HG03571 (cell line): ENCODE measurements around the gene CBLC.

Experiments used
- ATAC-seq: cut with Tn5 transposase; IDR thresholded peaks from one replicate; pipeline ENCODE4 v1.9.1; 2021; ENCODE audit not compliant: unreplicated experiment

The CBLC gene

DNA sequence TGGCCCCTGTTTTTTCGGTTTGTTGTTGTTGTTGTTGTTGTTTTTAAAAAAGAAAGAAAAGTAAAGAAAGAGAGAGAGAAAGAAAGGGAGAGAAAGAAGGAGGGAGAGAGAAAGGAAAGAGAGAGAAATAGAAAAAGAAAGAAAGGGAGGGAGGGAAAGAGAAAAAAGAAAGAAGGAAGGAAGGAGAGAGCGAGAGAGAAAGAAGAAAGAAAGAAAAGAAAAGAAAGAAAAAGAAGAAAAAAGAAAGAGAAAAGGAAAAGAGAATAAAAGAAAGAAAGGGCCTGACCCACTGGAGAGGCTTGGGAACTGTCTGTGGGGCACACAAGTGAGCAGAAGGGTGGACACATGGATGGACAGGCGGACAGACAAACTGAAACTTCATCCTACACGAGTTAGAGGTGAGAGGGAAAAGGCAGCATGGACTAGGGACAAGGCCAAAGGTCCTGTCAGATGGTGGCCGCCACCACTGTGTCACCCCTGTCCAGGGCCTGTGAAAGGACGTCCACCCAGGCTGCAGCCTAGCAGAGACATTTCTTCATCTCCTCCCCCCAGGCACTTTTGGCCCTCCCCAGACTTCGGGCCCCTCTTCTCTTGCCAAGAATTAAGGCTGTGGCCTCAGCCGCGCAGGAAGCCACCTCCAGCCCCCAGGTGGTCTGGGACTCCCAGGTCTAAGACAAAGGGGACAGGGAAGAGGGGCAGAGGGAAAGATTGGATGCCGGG lies 22.1 kb downstream of the CBLC start:
- no peak for ATAC-seq

DNA sequence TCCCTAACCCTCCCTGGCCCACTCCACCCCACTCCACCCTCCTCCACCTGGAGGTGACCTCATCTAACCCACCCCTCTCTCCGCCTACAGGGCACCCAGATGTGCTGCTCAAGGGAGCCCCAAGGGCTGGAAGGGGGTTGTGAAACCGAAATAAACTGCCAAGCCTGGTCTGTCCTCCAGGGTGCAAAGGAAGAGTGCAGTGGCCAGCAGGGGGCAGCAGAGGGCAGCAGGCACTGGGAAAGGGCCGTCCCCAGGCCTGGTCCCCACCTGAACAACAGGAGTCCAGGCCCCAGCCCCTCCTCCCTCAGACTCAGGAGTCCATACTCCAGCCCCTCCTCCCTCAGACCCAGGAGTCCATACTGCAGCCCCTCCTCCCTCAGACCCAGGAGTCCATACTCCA lies 22.8 kb downstream of the CBLC start:
- ATAC-seq, result no peak

DNA sequence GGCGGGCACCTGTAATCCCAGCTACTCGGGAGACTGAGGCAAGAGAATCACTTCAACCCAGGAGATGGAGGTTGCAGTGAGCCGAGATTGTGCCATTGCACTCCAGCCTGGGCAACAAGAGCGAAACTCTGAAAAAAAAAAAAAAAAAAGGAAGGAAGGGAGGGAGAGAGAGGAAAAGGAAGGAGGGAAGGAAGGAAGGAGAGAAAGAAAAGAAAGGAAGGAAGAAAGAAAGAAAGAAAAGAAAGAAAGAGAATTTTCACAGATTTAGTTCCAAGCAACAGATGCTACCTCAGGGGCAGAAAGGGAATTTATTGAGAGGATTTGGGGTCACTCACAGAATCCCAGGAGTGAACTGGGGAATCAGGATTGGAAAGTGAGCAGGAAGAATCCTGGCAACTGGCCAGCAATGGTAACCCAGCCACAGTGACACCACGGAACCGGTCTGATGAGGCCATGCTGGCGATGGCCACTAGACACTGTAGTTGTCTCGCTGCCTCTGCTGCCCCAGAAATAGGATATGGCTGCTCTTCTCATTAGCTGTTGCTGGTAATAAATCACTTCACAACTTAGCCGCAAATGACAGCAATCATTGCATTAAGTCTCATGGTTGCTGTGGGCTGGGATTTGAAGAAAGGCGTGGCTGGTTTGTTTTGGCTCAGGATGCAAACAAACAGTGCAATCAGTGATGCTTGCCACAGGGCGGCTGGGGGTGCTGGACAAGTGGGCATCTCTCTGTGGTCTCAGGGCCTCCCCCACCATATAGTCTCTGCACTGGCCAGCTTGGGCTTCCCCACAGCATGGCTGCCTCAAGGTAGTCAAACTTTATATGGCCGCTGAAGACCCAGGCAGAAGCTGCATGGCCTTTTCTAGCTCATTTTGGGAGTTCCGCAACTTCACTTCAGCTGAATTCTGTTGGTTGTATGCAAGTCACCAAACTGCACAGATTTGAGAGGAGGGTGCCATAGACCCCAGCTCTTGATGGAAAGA lies 26.0 kb downstream of the CBLC start:
- no peak for ATAC-seq

DNA sequence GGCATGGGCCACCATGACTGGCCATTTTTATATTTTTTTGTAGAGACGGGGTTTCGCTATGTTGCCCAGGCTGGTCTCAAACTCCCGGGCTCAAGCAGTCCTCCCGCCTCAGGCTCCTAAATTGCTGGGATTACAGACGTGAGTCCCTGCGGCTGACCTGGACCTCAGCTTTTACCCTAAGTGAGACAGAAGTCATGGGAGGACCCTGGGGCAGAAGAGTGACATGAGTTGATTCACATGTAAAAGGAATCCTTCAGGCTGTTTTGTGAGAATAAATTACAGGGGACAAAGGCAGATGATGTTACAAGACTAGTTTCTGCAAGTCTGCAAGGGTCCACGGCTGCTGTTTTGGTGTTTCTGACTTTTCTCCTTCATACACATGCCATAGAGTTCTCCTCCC lies 28.6 kb downstream of the CBLC start:
- ATAC-seq, result no peak

DNA sequence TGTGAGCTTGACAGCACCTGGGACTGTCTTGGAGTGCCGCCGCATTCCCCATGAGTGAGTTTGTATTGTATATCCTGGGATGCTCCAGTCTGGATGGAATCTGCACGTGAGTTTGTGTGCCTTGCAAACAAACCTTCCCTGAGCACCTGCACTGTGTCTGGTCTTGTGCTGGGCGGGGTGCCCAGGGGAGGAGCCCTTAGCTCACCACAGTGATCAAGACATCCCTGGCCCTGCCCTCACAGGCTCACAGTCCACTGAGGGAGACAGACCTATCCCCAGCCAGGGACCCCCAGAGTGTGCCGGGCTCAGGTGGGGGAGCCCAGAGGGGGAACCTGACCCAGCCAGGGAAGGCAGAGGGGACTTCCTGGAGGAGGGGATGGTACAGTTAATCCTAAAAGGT lies 29.5 kb downstream of the CBLC start:
- ATAC-seq, result no peak

DNA sequence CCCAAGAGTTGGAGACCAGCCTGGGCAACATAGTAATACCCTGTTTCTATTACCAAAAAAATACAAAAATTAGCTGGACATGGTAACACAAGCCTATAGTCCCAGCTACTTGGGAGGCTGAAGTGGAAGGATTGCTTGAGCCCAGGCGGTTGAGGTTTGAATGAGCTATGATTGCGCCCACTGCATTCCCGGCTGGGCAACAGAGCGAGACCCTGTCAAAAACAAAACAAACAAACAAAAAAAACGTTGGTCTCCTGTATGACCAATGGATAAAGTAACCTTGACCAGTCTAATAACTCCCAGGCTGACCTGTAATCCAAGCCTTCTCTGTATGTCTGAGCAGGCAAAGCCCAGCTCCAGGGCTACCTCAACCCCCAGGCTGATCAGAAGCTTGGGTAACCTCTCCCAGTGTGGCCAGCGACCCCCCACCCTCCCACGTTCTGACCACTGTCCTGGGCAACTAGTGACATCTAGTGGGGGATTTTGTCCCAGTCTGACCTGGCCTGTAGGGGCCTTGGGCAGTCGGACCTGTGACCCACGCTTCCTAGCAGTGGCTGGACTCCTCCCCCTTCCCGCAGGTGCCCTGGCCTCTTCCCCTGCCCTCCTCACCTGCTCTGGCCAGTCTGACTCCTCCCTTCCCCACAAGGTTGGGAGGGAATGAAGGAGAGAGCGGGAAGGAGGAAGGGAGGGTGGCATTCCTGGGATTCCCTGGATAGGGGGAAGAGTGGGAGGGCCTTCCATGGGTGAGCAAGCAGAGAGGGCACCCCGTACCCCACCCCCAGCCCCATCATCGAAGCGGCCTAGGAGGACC lies 30.2 kb downstream of the CBLC start:
- ATAC-seq, result no peak

DNA sequence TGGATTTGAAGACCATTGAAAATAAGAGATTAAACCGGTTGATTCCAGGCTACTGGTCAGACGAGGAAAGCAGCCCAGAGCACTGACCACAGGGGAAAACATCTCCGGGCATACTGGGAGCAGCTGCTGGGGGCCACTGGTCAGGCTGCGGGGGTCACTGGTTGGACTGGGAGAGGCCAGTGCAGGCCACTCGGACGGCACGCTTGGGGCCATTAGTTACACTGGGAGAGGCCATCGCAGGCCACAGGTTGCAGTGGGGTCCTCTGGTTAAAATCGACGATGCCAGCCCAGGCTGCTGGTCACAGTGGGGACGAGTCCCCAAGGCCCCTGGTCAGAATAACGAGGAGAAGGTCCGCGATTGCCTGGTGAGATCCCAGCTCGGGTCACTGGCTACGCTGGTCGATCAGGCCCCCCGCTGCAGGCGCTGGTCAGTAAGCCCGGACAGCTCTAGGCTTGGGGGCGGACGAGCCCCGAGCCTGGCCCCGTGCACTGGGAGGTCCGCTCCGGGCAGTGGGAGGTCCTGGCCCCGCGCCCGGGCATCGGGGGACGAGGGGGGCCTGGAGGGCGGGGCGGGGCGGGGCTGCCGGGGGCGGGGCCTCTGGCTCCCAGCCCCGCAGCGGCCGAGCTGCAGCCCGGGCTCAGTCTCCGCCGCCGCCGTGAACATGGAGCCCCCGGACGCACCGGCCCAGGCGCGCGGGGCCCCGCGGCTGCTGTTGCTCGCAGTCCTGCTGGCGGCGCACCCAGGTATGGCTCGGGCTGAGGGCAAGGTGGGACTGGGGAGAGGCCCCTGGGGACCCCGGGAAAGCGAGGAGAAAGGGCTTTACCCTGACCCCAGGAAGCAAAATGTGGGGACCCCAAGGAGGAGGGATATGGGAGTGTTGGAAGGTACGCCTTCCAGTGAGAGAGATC lies 31.0 kb downstream of the CBLC start, which contains the start of gene BCAM:
BCAM (plus strand) TSS at position 641 of the 909 bp plus-strand sequence; CDS start at position 663, 22 bp downstream.
- ATAC-seq, result no peak

DNA sequence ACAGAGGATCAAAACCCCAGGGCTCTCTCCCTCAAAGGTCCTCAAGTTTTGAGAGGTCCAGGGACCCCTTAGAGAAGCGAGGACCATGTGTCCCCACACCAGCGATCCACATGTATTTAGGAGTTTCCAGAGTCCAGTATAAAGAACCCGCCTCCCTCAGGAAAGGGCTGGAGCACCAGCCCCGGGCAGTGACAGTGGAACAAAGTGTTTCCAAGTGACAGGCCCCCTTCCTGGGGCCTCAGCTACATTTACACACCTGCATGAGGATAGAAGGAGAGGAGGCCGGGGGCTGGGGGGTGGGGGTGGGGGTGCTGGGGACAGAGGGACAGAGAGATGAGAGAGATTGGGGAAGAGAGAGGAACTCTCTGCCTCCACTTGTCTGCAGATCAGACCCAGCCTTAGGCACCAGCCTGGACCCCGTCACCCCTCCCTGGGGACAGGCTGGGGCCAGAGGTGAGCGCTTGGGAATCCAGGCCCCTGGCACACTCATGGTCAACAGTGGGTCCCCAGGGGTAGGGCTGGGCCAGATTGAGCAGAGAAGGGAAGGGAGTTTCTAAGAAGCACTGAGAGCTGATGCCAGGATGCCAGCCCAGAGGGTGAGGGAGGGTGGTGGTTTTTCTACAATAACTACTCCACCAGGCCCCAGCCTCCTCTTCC lies 32.0 kb downstream of the CBLC start:
- no peak for ATAC-seq

DNA sequence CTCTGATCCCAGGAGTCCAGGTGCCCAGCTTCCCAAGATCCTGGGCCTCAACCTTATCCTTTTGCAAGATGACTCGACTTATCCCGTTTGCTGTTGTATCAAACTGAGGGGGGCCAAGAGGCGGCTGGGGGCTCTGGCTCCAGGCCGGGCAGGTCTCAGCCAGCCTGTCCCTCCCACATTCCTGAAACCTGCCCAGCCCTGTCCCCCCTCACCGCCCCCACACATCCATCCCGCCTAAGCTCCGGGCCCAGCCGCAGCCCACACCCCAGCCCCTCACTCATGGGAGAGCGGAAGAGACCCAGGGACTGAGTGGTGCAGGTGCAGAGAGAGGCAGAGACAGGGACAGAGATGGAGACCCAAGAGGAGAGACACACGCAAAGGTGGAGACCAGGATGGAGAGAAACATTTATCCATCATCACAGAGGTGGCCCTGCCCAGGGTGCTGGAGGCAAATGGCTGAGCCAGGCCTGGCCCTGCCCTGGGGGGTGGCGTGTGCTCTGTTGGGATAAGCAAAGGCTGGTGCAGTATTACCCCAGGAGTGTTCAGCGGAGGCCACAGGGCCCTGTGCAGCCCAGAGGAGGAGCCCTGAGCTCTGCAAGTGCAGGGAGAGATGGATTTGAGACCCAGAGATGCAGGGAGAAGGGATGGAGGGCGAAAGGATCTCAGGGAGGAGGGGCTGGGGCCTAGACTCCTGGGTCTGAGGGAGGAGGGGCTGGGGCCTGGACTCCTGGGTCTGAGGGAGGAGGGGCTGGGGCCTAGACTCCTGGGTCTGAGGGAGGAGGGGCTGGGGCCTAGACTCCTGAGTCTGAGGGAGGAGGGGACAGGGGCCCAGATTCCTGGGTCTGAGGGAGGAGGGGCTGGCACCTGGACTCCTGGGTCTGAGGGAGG lies 32.8 kb downstream of the CBLC start:
- ATAC-seq, result no peak

DNA sequence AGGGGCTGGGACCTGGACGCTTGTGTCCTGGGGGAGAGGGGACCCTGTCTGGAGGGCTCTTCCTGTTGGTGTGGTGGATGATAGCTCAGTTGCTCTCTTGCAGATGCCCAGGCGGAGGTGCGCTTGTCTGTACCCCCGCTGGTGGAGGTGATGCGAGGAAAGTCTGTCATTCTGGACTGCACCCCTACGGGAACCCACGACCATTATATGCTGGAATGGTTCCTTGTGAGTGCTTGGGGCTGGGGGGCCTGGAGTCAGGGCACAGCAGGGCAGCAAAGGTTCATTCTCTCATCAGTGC lies 33.4 kb downstream of the CBLC start:
- no peak for ATAC-seq

DNA sequence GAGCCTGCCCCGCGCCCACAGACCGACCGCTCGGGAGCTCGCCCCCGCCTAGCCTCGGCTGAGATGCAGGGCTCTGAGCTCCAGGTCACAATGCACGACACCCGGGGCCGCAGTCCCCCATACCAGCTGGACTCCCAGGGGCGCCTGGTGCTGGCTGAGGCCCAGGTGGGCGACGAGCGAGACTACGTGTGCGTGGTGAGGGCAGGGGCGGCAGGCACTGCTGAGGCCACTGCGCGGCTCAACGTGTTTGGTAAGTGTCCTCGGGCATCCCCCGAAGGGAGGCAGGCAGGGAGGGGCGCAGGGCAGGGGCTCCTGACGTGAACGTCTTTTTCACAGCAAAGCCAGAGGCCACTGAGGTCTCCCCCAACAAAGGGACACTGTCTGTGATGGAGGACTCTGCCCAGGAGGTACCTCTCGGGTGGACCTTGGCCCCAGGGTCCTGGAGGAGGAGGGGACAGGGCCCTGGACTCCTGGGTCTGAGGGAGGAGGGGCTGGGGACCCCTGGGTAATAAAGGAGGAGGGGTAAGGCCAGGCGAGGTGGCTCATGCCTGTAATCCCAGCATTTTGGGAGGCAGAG lies 34.5 kb downstream of the CBLC start:
- ATAC-seq, result no peak

DNA sequence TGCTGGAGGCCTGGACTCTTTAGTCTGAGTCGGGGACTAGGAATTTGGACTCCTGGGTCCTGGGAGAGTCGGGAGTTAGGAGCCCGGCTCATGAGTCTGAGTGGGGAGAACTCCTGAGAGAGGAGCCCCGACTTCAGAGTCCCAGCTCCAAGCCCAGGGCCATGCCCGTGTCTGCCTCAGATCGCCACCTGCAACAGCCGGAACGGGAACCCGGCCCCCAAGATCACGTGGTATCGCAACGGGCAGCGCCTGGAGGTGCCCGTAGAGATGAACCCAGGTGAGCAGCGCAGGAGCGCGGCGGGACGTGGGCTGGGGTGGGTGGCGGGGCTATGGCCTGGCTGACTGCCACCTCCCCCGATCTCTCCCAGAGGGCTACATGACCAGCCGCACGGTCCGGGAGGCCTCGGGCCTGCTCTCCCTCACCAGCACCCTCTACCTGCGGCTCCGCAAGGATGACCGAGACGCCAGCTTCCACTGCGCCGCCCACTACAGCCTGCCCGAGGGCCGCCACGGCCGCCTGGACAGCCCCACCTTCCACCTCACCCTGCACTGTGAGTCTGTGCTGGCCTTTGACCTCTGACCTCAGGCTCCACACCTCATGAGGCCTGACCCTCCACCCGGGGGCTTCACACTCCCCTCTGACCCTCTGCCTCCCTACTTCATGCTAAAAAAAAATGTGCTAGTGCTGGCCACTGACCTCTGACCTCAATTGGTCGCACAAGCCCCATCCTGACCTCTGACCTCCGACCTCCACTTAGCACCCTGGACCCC lies 35.6 kb downstream of the CBLC start:
- ATAC-seq, result no peak

DNA sequence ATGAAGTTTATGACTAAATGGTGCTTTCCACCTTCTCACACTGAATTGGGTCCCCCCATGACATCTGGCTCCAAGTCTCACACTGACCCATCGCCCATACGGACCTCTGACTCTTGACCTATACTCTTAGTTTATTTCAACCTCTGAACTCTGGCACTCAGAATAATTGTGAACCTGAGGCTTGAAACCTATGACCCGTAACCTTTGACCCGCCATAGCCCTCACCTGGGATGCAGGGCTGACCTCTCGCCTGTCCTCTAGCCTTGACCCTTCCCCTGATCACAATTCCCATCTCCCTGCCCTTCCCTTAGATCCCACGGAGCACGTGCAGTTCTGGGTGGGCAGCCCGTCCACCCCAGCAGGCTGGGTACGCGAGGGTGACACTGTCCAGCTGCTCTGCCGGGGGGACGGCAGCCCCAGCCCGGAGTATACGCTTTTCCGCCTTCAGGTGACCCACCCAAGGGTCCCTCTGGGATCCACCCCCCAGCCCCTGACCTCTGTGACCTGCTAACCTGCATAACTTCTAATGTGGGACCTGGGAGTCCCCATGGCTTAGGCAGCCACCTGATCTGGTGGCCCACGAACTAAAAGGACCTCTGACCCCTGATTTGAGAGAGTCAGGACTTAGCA lies 36.3 kb downstream of the CBLC start:
- ATAC-seq, result no peak

DNA sequence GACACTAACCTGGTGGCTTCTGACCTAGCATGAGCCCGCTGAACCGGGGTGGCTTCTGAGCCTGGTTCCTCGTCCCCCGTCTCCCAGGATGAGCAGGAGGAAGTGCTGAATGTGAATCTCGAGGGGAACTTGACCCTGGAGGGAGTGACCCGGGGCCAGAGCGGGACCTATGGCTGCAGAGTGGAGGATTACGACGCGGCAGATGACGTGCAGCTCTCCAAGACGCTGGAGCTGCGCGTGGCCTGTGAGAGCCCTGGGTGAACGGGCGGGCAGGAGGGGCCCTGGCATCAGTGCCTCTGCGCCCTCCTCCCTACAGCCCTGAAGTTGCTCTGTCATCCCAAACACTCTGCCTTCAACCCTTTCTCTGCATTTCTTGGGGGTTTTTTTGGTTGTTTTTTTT lies 36.8 kb downstream of the CBLC start:
- no peak for ATAC-seq

DNA sequence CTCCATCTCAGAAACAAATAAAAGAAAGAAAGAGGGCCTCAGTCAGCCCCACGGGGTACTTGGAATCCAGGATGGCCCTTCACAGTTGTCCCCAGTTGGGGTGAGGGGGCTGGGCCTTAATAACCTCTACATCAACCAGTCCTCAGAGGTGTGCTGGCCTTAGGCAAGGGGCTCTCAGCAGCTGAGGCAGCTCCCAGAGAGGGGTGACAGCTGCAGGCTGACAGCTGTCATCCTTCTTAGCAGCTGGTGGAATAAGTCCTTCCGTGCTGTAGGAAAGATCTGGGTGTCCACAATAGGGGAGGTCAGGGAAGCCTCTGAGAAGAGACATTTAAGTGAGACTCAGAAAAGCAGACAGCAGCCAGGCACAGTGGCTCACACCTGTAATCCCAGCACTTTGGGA lies 38.6 kb downstream of the CBLC start:
- ATAC-seq, result no peak

DNA sequence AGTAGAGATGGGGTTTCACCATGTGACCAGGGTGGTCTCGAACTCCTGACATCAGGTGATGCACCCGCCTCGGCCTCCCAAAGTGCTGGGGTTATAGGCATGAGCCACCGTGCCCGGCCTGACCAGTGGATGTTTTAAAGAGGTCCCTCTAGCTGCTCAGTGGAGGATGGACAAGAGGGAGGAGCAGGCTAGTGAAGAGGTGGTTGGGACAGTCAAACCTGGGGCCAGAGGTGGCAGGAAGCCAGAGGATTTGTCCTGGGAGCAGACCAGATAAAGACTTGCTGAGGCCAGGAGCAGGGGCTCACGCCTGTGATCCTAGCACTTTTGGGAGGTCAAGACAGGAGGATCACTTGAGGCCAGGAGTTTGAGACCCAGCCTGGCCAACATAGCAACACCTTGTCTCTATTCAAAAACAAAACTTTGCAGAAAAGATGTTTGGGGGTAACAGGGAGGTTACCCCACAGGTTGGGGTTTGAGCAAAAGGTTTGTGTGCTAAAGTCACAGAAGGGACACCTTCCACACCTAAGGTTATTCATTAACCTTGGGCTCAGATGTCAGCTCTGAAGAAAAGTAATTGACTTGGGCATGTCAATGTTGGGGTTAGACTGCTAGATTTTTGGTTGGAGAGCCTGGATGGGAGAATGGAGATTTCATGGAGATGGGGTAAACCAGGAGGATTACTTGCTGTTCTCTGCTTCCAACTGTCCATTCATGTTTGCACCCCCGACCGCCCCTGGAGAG lies 40.2 kb downstream of the CBLC start:
- ATAC-seq, result no peak
